ENCODE data around the gene MRPS26.
A peak's percentile ranks its signal among the peaks of the same experiment; 100 is the strongest.
"Not testable (repeated sequence)": the region's sequence is repeated elsewhere in the genome, so short reads cannot be mapped to it uniquely, and the experiment has no call there.

The MRPS26 gene

GRCh38 chr20:3043322-3043721 lies 2.5 kb upstream of the MRPS26 start, which contains the start of gene GNRH2:
Gene GNRH2 (plus strand): TSS chr20:3043622. CDS start chr20:3044415, 793 bp downstream.
- DNase-seq, result no peak

- DNase-seq, result no peak
Observed at GRCh38 chr20:3044336-3044965, 1.4 kb upstream of the MRPS26 start.

- peak; percentile 97 for DNase-seq
Observed at GRCh38 chr20:3045042-3045815, 623 bp upstream of the MRPS26 start.

- no peak for DNase-seq
Observed at GRCh38 chr20:3046677-3047462, 1.0 kb downstream of the MRPS26 start.

GRCh38 chr20:3047486-3048419 lies 1.9 kb downstream of the MRPS26 start:
- DNase-seq, result peak; percentile 40

GRCh38 chr20:3051385-3052019 lies 5.7 kb downstream of the MRPS26 start:
- DNase-seq, result no peak

GRCh38 chr20:3059489-3059888 lies 13.6 kb downstream of the MRPS26 start:
- DNase-seq, result no peak

- DNase-seq, result not testable (repeated sequence)
Observed at GRCh38 chr20:3064119-3064518, 18.3 kb downstream of the MRPS26 start.

- no peak for DNase-seq
Observed at GRCh38 chr20:3067139-3068014, 21.5 kb downstream of the MRPS26 start.

- no peak for DNase-seq
Observed at GRCh38 chr20:3068075-3068474, 22.2 kb downstream of the MRPS26 start.

- peak; percentile 66 for DNase-seq
Observed at GRCh38 chr20:3068986-3069900, 23.4 kb downstream of the MRPS26 start.

- DNase-seq, result no peak
Observed at GRCh38 chr20:3070725-3071124, 24.9 kb downstream of the MRPS26 start.

GRCh38 chr20:3071266-3071609 lies 25.4 kb downstream of the MRPS26 start:
- DNase-seq, result no peak

GRCh38 chr20:3071610-3072529 lies 26.0 kb downstream of the MRPS26 start, which contains the start of gene OXT:
Gene OXT (plus strand): TSS chr20:3071620. CDS start chr20:3071656, 36 bp downstream.
- no peak for DNase-seq

GRCh38 chr20:3072530-3073250 lies 26.8 kb downstream of the MRPS26 start:
- DNase-seq, result no peak

GRCh38 chr20:3073251-3073643 lies 27.4 kb downstream of the MRPS26 start:
- DNase-seq, result not testable (repeated sequence)

GRCh38 chr20:3074812-3075211 lies 29.0 kb downstream of the MRPS26 start:
- peak; percentile 48 for DNase-seq

GRCh38 chr20:3075315-3075714 lies 29.5 kb downstream of the MRPS26 start:
- DNase-seq, result not testable (repeated sequence)
